Smooth muscle cell (in vitro differentiated cells): ENCODE results near the gene CCDC6. TPM values are rescaled to one million over a fixed set of nuclear protein-coding genes. Genes with fewer than 3 reads are reported as not detected.

ENCODE experiments used
- DNase-seq: peaks from one replicate; lab custom pipeline; 2025; ENCODE audit not compliant: unreplicated experiment; lab: John Stamatoyannopoulos, UW
- H2AFZ ChIP-seq: fragments of 200-600 bp; sonication (generic); 2 replicates; pipeline ENCODE4 v1.6.0; 2016; ENCODE audit warnings: antibody characterized with exemption, low read depth, mild to moderate bottlenecking
- H3F3A ChIP-seq: fragments of 200-600 bp; sonication (generic); 2 replicates; pipeline ENCODE4 v1.6.0; 2017; ENCODE audit warnings: antibody characterized with exemption, low read depth
- H3K27ac ChIP-seq: fragments of 200-600 bp; sonication (generic); 2 replicates; pipeline ENCODE4 v1.5.1; 2016; ENCODE audit warnings: low read depth, mild to moderate bottlenecking
- H3K27me3 ChIP-seq: fragments of 200-600 bp; sonication (generic); 2 replicates; pipeline ENCODE4 v1.6.1; 2016; ENCODE audit warnings: low read depth, mild to moderate bottlenecking
- H3K36me3 ChIP-seq: fragments of 200-600 bp; sonication (generic); 2 replicates; pipeline ENCODE4 v1.5.1; 2016; ENCODE audit warnings: low read depth
- H3K4me1 ChIP-seq: fragments of 200-600 bp; sonication (generic); 2 replicates; pipeline ENCODE4 v1.5.1; 2016; ENCODE audit warnings: low read depth
- H3K4me2 ChIP-seq: fragments of 200-600 bp; sonication (generic); 2 replicates; pipeline ENCODE4 v1.6.0; 2016; ENCODE audit warnings: mild to moderate bottlenecking
- H3K4me3 ChIP-seq: fragments of 200-600 bp; sonication (generic); 2 replicates; pipeline ENCODE4 v1.5.1; 2016; ENCODE audit warnings: mild to moderate bottlenecking
- H3K79me2 ChIP-seq: fragments of 200-600 bp; sonication (generic); 2 replicates; pipeline ENCODE4 v1.6.0; 2016; ENCODE audit warnings: low read depth, mild to moderate bottlenecking
- H3K9ac ChIP-seq: fragments of 200-600 bp; sonication (generic); 2 replicates; pipeline ENCODE4 v1.6.0; 2016; ENCODE audit warnings: low read depth
- H3K9me3 ChIP-seq: fragments of 200-600 bp; sonication (generic); replicated peaks from 2 replicates; pipeline ENCODE4 v1.5.1; 2016; ENCODE audit warnings: low read depth
- H4K20me1 ChIP-seq: fragments of 200-600 bp; sonication (generic); 2 replicates; pipeline ENCODE4 v1.6.0; 2016; ENCODE audit warnings: low read depth
- CTCF ChIP-seq: fragments of 200-600 bp; sonication (generic); IDR thresholded peaks from 2 replicates; pipeline ENCODE4 v1.5.1; 2017; ENCODE audit warnings: borderline replicate concordance, mild to moderate bottlenecking, antibody characterized with exemption; ENCODE audit not compliant: insufficient read depth, poor library complexity, severe bottlenecking
- WGBS: methylation state at CpG from one replicate; pipeline ENCODE4 v1.1.7; 2016; ENCODE audit warnings: low lambda C conversion rate; 5-methylcytosine and 5-hydroxymethylcytosine counted together
- polyA plus RNA-seq: library from polyadenylated mRNA; unstranded; fragments of >200 nt; fragmentation: Nextera tagmentation; extraction: Ambion mirVana; gene quantifications from 2 replicates; pipeline ENCODE4 v1.2.1, GENCODE V29; 2016
- total RNA-seq: library from RNA; depleted of rRNA; stranded (reverse); fragments of >200 nt; gene quantifications from 2 replicates; pipeline ENCODE4 v1.2.3, GENCODE V29; 2014

CCDC6 gene
- total and polyA plus RNA-seq, 2 experiments from 2014 or later, result 15.3 to 36.8 TPM

GRCh38 chr10:59949608-59950007 lies 43.3 kb upstream of the CCDC6 start:
- Histone ChIP-seq H3F3A (peaks cover 3% of the 10 kb centered on the region), H4K20me1 (no peaks in the 10 kb centered on the region), H3K27ac (no peak overlapping the region), H3K4me2 (no peak overlapping the region), H3K9me3 (no peaks in the 10 kb centered on the region), H3K79me2 (no peaks in the 10 kb centered on the region), H3K36me3 (no peaks in the 10 kb centered on the region), H3K9ac (no peak overlapping the region), H3K4me3 (no peak overlapping the region), H3K27me3 (no peaks in the 10 kb centered on the region), H3K4me1 (no peaks in the 10 kb centered on the region), H2AFZ (no peak overlapping the region)
- WGBS, result 89% methylated on average over 1 of the region's 1 CpG
- no peak for DNase-seq
- no peak for TF ChIP-seq CTCF

GRCh38 chr10:59945991-59946390 lies 39.6 kb upstream of the CCDC6 start:
- Histone ChIP-seq H3K4me3 (no peak overlapping the region), H3K9me3 (no peaks in the 10 kb centered on the region), H4K20me1 (no peaks in the 10 kb centered on the region), H3K79me2 (no peaks in the 10 kb centered on the region), H3K9ac (no peak overlapping the region), H3K4me1 (no peaks in the 10 kb centered on the region), H3F3A (no peaks in the 10 kb centered on the region), H2AFZ (no peak overlapping the region), H3K36me3 (no peaks in the 10 kb centered on the region), H3K27me3 (no peaks in the 10 kb centered on the region), H3K27ac (no peak overlapping the region), H3K4me2 (no peak overlapping the region)
- TF ChIP-seq CTCF, result no peak
- WGBS, result 34% methylated on average over 2 of the region's 2 CpGs
- DNase-seq, result no peak

- H2AFZ ChIP-seq, result no peak overlapping the region
- no peak overlapping the region for H3K4me3 ChIP-seq
- no peak overlapping the region for H3K27ac ChIP-seq
- no peaks in the 10 kb centered on the region for H3K36me3 ChIP-seq
- H3K4me2 ChIP-seq, result no peak overlapping the region
- no peaks in the 10 kb centered on the region for H3F3A ChIP-seq
- TF ChIP-seq CTCF, result no peak
- H3K9ac ChIP-seq, result no peak overlapping the region
- H3K4me1 ChIP-seq, result no peaks in the 10 kb centered on the region
- H3K27me3 ChIP-seq, result no peaks in the 10 kb centered on the region
- no peaks in the 10 kb centered on the region for H3K79me2 ChIP-seq
- DNase-seq, result no peak
- H3K9me3 ChIP-seq, result no peaks in the 10 kb centered on the region
- H4K20me1 ChIP-seq, result no peaks in the 10 kb centered on the region
- 83% methylated on average over 5 of the region's 5 CpGs for WGBS
Measured at GRCh38 chr10:59945590-59945989, 39.2 kb upstream of the CCDC6 start.

- Histone ChIP-seq H3K9me3 (no peaks in the 10 kb centered on the region), H3K9ac (no peak overlapping the region), H3K79me2 (no peaks in the 10 kb centered on the region), H3K27ac (no peak overlapping the region), H4K20me1 (no peaks in the 10 kb centered on the region), H3K4me3 (no peak overlapping the region), H2AFZ (no peak overlapping the region), H3K4me2 (no peak overlapping the region), H3K4me1 (no peaks in the 10 kb centered on the region), H3F3A (no peaks in the 10 kb centered on the region), H3K36me3 (no peaks in the 10 kb centered on the region), H3K27me3 (no peaks in the 10 kb centered on the region)
- 89% methylated on average over 16 of the region's 16 CpGs for WGBS
- no peak for DNase-seq
- no peak for TF ChIP-seq CTCF
Measured at GRCh38 chr10:59944339-59944935, 38.1 kb upstream of the CCDC6 start.
